H1 (cell line): Measurements from ENCODE around the gene SOX4. TPM values are rescaled to one million over a fixed set of nuclear protein-coding genes. Genes with fewer than 3 reads are reported as not detected.

Experiments
- HDAC6 ChIP-seq: IDR thresholded peaks from one replicate; pipeline ENCODE4 v1.7.1; 2012; ENCODE audit warnings: low read depth, mild to moderate bottlenecking, inconsistent platforms, low read length, moderate library complexity
- RAD21 ChIP-seq, 2 experiments: IDR thresholded peaks in 1 of 2; conservative IDR thresholded peaks in 1 of 2; 2 replicates each; pipeline ENCODE4 v1.6.1; 2011; ENCODE audit warnings: low read depth in 2 of 2, low read length in 2 of 2, improper control_type of control experiment in 1 of 2, inconsistent platforms in 1 of 2, mild to moderate bottlenecking in 1 of 2, moderate library complexity in 1 of 2
- SP2 ChIP-seq: IDR thresholded peaks from 2 replicates; pipeline ENCODE4 v1.6.1; 2012; ENCODE audit warnings: mild to moderate bottlenecking, low read length, inconsistent platforms
- polyA plus RNA-seq, 7 experiments: library from polyadenylated mRNA; depleted of rRNA in 3 of 7; stranded (reverse) in 5 of 7; unstranded in 2 of 7; fragments of >200 nt in 5 of 7; fragments of 200-250 nt in 2 of 7; gene quantifications; 1 replicate in 5 of 7; 2 replicates in 1 of 7; 4 replicates in 1 of 7; pipeline versions ENCODE4 v1.2.1 to v1.2.3, GENCODE V29; 2011 to 2013; ENCODE audit warnings: missing spikeins in 2 of 7, mixed read lengths in 2 of 7
- total RNA-seq: library from RNA; stranded (reverse); fragmentation: NEBNext Ultra II Directional; extraction: Animal tissue kit (Norgen Biotek cat#: 25700); gene quantifications from 2 replicates; pipeline ENCODE4 v1.2.1, GENCODE V29; 2021

Gene SOX4
- total and polyA plus RNA-seq, 2 of the 8 experiments (the other 6 are each of a cell fraction or from before 2014, with no cell fraction given), result 14.1 to 169 TPM

DNA sequence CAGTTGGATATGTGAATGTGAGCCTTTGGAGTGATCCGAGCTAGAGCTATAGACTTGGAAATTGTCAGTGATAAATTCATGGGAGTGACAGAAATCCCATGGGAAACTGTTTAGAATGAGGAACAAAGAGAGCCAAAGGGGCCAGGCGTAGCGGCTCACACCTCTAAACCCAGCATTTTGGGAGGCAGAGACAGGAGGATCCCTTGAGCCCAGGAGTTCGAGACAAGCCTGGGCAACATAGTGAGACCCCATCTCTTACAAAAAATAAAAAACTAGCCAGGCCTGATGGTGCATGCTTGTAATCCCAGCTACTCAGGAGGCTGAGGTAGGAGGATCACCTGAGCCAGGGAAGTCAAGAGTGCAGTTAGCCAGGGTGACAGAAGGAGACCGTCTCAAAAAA lies 39.3 kb upstream of the SOX4 start (continued):
- TF ChIP-seq RAD21 (IDR thresholded peaks at IDR 0.05 in 1 of 2, conservative IDR thresholded peaks at IDR 0.05 in 1 of 2; ENCODE audit: low read depth in 2 of 2, low read length in 2 of 2) (no peak), HDAC6 (no peak), SP2 (no peak)
